HepG2 (cell line): ENCODE data around the gene NRG3. TPM values are rescaled to one million over a fixed set of nuclear protein-coding genes. Genes with fewer than 3 reads are reported as not detected.

ENCODE experiments used
- ATAC-seq: fragments of 200-7000 bp; cut with Tn5 transposase; 3 replicates; pipeline ENCODE4 v1.9.1; 2020; ENCODE audit warnings: mild to moderate bottlenecking, moderate library complexity
- BruUV-seq: library from RNA; stranded (reverse); fragments of 400-500 nt; replicated peaks from 2 replicates; lab custom pipeline; 2021; lab: Mats Ljungman, UMichigan
- CTCF ChIA-PET: fragments of 300-600 bp; formaldehyde crosslinking; extraction: SDS; loops from one replicate; lab custom pipeline; 2021; ENCODE audit warnings: low total read pairs, inconsistent platforms, low intra/inter-chr PET ratio; lab: Yijun Ruan, JAX
- POLR2A ChIA-PET: fragments of 350-600 bp; sonication (Branson Sonifier 250); formaldehyde crosslinking; loops from one replicate; lab custom pipeline; 2020; ENCODE audit warnings: antibody characterized with exemption, inconsistent platforms; lab: Yijun Ruan, JAX
- DNase-seq: peaks from one replicate; pipeline ENCODE4 v3.0.0-alpha.2; 2015; ENCODE audit warnings: low spot score
- FAIRE-seq: peaks from 3 replicates; lab custom pipeline; 2011; peaks lifted over from hg19 to GRCh38; lab: Jason Lieb, UNC
- H2AFZ ChIP-seq: one replicate; pipeline ENCODE4 v1.6.1; 2011; ENCODE audit warnings: low read length, inconsistent platforms
- H3K27ac ChIP-seq: fragments of 300-600 bp; 3 replicates; pipeline ENCODE4 v1.8.0; 2011; ENCODE audit warnings: mixed run types, mild to moderate bottlenecking, mixed read lengths, low read length, inconsistent platforms; ENCODE audit not compliant: insufficient read depth; ENCODE audit errors: extremely low read length
- H3K27me3 ChIP-seq, 2 experiments: fragments of 200-600 bp in 1 of 2; 2 replicates in 1 of 2; 3 replicates in 1 of 2; pipeline versions ENCODE4 v1.6.0 to v1.8.0; 2011; ENCODE audit warnings: low read length in 2 of 2, mild to moderate bottlenecking in 2 of 2, moderate library complexity in 2 of 2, inconsistent platforms in 1 of 2; ENCODE audit not compliant: insufficient read depth in 2 of 2, control insufficient read depth in 1 of 2
- H3K36me3 ChIP-seq, 2 experiments: fragments of 200-600 bp in 1 of 2; replicated peaks in 1 of 2; 2 replicates in 1 of 2; 3 replicates in 1 of 2; pipeline versions ENCODE4 v1.5.1 to v1.8.0; 2011; ENCODE audit warnings: low read length in 2 of 2, inconsistent platforms in 1 of 2; ENCODE audit not compliant: insufficient read depth in 2 of 2, control insufficient read depth in 1 of 2
- H3K4me1 ChIP-seq: 2 replicates; pipeline ENCODE4 v1.5.1; 2012; ENCODE audit warnings: low read length, inconsistent platforms; ENCODE audit not compliant: insufficient read depth
- H3K4me2 ChIP-seq: 2 replicates; pipeline ENCODE4 v1.6.0; 2011; ENCODE audit warnings: low read depth, low read length, inconsistent platforms
- H3K4me3 ChIP-seq, 3 experiments: fragments of 200-600 bp in 1 of 3; sonication (generic), shearing (Covaris generic) in 1 of 3; replicated peaks in 1 of 3; 2 replicates each; pipeline ENCODE4 v1.5.1; 2011 to 2016; ENCODE audit warnings: low read length in 3 of 3, inconsistent platforms in 2 of 3, low read depth in 2 of 3, mild to moderate bottlenecking in 2 of 3, control low read depth in 1 of 3, mixed read lengths in 1 of 3; ENCODE audit not compliant: insufficient read depth in 1 of 3
- H3K79me2 ChIP-seq: one replicate; pipeline ENCODE4 v1.6.1; 2011; ENCODE audit warnings: low read length, inconsistent platforms; ENCODE audit not compliant: insufficient read depth
- H3K9ac ChIP-seq: 2 replicates; pipeline ENCODE4 v1.6.0; 2011; ENCODE audit warnings: mild to moderate bottlenecking, low read depth, low read length, inconsistent platforms; ENCODE audit not compliant: insufficient read depth
- H3K9me3 ChIP-seq: 2 replicates; pipeline ENCODE4 v1.5.1; 2012; ENCODE audit warnings: mild to moderate bottlenecking, low read length
- H4K20me1 ChIP-seq: 2 replicates; pipeline ENCODE4 v1.6.0; 2011; ENCODE audit warnings: inconsistent platforms, mild to moderate bottlenecking, low read length, moderate library complexity; ENCODE audit not compliant: insufficient read depth
- CEBPZ ChIP-seq: IDR thresholded peaks from 2 replicates; pipeline ENCODE4 v1.6.1; 2012; ENCODE audit warnings: low read length, improper control_type of control experiment
- KMT2A ChIP-seq: sonication (generic); formaldehyde crosslinking; IDR thresholded peaks from 2 replicates; pipeline ENCODE4 v1.4.0; 2020; ENCODE audit warnings: missing genetic modification reagents
- MAFF ChIP-seq: IDR thresholded peaks from 2 replicates; pipeline ENCODE4 v1.6.1; 2011; ENCODE audit warnings: low read depth, low read length, improper control_type of control experiment
- PRPF4 ChIP-seq: fragments of 200-400 bp; formaldehyde crosslinking; IDR thresholded peaks from 2 replicates; pipeline ENCODE4 v1.6.1; 2016; ENCODE audit warnings: low read length, low read depth; ENCODE audit not compliant: poor library complexity, severe bottlenecking
- TAF15 ChIP-seq: fragments of 200-400 bp; formaldehyde crosslinking; IDR thresholded peaks from one replicate; pipeline ENCODE4 v1.6.1; 2018; ENCODE audit warnings: mild to moderate bottlenecking, low read depth, low read length; ENCODE audit not compliant: poor library complexity, severe bottlenecking
- TBX3 ChIP-seq: fragments of 450-650 bp; IDR thresholded peaks from 2 replicates; pipeline ENCODE4 v1.6.1; 2017; ENCODE audit warnings: antibody characterized with exemption, mild to moderate bottlenecking, inconsistent platforms, borderline replicate concordance
- TCF7L2 ChIP-seq: IDR thresholded peaks from 2 replicates; pipeline ENCODE4 v1.6.1; 2011; ENCODE audit warnings: mild to moderate bottlenecking, low read depth, low read length, moderate library complexity
- ZNF484 ChIP-seq: sonication (generic); formaldehyde crosslinking; IDR thresholded peaks from 2 replicates; pipeline ENCODE4 v1.5.1; 2020; ENCODE audit warnings: mild to moderate bottlenecking, low read depth, missing genetic modification reagents, borderline replicate concordance
- ZNF558 ChIP-seq: sonication (generic); formaldehyde crosslinking; IDR thresholded peaks from 2 replicates; pipeline ENCODE4 v1.9.0; 2022; ENCODE audit warnings: mild to moderate bottlenecking, missing genetic modification reagents, borderline replicate concordance
- WGBS: methylation state at CpG from one replicate; pipeline ENCODE4 v1.1.6; 2017; ENCODE audit warnings: low lambda C conversion rate; 5-methylcytosine and 5-hydroxymethylcytosine counted together
- in situ Hi-C: cut with HindIII; loops from 2 replicates; pipeline ENCODE4 v1.10.0; 2017; ENCODE audit warnings: low pct_unique_long_range_greater_than_20kb; ENCODE audit not compliant: extremely low pct_ligation_motif_present
- intact Hi-C: fragments of 100-400 bp; cut with micrococcal nuclease; formaldehyde crosslinking; loops from one replicate; pipeline ENCODE4 v1.10.0; 2022; ENCODE audit not compliant: unreplicated experiment
- polyA plus RNA-seq, 8 experiments: library from polyadenylated mRNA; depleted of rRNA in 3 of 8; stranded (reverse) in 7 of 8; unstranded in 1 of 8; fragments of >200 nt; fragmentation: Illumina TruSeq in 4 of 8; extraction: Trizol in 4 of 8; gene quantifications; 2 replicates each; pipeline versions ENCODE4 v1.2.1 to v1.2.3, GENCODE V29; 2011 to 2016; ENCODE audit warnings: low read depth in 4 of 8, missing spikeins in 1 of 8, mixed read lengths in 1 of 8; ENCODE audit not compliant: insufficient read depth in 1 of 8
- total RNA-seq, 5 experiments: library from RNA; depleted of rRNA; stranded (reverse); fragments of >200 nt; fragmentation: Illumina TruSeq; extraction: Trizol; gene quantifications; 2 replicates each; pipeline ENCODE4 v1.2.3, GENCODE V29; 2016; ENCODE audit warnings: low read depth in 1 of 5
- TF ChIP-seq, protein P1 (sequence below): IDR thresholded peaks from 2 replicates; pipeline ENCODE4 v1.6.1; 2018; ENCODE audit warnings: missing genetic modification reagents
- TF ChIP-seq, protein P2 (sequence below): fragments of 450-650 bp; IDR thresholded peaks from 2 replicates; pipeline ENCODE4 v1.6.1; 2017

Gene NRG3
- total and polyA plus RNA-seq, 2 of the 13 experiments (the other 11 are each of a cell fraction or from before 2014, with no cell fraction given): not detected

- H3K36me3 ChIP-seq: no peaks in the 10 kb centered on the region
- no peak overlapping the region for H3K4me2 ChIP-seq
- H3K4me3 ChIP-seq: no peak overlapping the region
- no peaks in the 10 kb centered on the region for H3K4me1 ChIP-seq
- no peaks in the 10 kb centered on the region for H3K27me3 ChIP-seq
- no peak overlapping the region for H3K27ac ChIP-seq
- H3K9ac ChIP-seq: no peak overlapping the region
- no peak for FAIRE-seq
- no peak for ATAC-seq
- intact Hi-C loops: no loop called here
- POLR2A ChIA-PET: no interaction called here
- DNase-seq: no peak
- H4K20me1 ChIP-seq: no peaks in the 10 kb centered on the region
- TF ChIP-seq ZNF558 (CRISPR knock-in tag): no peak
- TF ChIP-seq, all 625 proteins: peak for 0
- 4% methylated on average over 3 of the region's 3 CpGs for WGBS
- no peaks in the 10 kb centered on the region for H3K79me2 ChIP-seq
- CTCF ChIA-PET: no interaction called here
- H3K9me3 ChIP-seq: peaks cover 89% of the 10 kb centered on the region
- in situ Hi-C loops: no loop called here
- BruUV-seq: no TSS peak
- no peak overlapping the region for H2AFZ ChIP-seq
Measured at GRCh38 chr10:82628373-82628772, 753.4 kb downstream of the NRG3 start.

GRCh38 chr10:82643076-82643475 is 768.1 kb downstream of the NRG3 start:
- in situ Hi-C loops: no loop called here
- TF ChIP-seq MAFF (no peak), CEBPZ (no peak), TCF7L2 (no peak), TAF15 (no peak), TBX3 (no peak), KMT2A (no peak), ZNF484 (no peak), PRPF4 (no peak)
- TF ChIP-seq, protein P1, sequence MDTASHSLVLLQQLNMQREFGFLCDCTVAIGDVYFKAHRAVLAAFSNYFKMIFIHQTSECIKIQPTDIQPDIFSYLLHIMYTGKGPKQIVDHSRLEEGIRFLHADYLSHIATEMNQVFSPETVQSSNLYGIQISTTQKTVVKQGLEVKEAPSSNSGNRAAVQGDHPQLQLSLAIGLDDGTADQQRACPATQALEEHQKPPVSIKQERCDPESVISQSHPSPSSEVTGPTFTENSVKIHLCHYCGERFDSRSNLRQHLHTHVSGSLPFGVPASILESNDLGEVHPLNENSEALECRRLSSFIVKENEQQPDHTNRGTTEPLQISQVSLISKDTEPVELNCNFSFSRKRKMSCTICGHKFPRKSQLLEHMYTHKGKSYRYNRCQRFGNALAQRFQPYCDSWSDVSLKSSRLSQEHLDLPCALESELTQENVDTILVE: no peak
- TF ChIP-seq, protein P2, sequence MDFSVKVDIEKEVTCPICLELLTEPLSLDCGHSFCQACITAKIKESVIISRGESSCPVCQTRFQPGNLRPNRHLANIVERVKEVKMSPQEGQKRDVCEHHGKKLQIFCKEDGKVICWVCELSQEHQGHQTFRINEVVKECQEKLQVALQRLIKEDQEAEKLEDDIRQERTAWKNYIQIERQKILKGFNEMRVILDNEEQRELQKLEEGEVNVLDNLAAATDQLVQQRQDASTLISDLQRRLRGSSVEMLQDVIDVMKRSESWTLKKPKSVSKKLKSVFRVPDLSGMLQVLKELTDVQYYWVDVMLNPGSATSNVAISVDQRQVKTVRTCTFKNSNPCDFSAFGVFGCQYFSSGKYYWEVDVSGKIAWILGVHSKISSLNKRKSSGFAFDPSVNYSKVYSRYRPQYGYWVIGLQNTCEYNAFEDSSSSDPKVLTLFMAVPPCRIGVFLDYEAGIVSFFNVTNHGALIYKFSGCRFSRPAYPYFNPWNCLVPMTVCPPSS: no peak

More at GRCh38 chr10:82643076-82643475, 768.1 kb downstream of the NRG3 start:
- FAIRE-seq (no peak), ATAC-seq (no peak), DNase-seq (no peak)
- Histone ChIP-seq H3K36me3 (no peaks in the 10 kb centered on the region), H3K27ac (no peak overlapping the region), H3K9me3 (peaks cover 67% of the 10 kb centered on the region), H2AFZ (no peak overlapping the region), H3K4me2 (no peak overlapping the region), H3K79me2 (no peaks in the 10 kb centered on the region), H3K4me1 (no peaks in the 10 kb centered on the region), H3K9ac (no peak overlapping the region), H3K4me3 (no peak overlapping the region), H4K20me1 (no peaks in the 10 kb centered on the region), H3K27me3 (no peaks in the 10 kb centered on the region)
- BruUV-seq: no TSS peak
- WGBS: 0% methylated on average over 1 of the region's 1 CpG
- ChIA-PET CTCF (no interaction called here), POLR2A (no interaction called here)
- intact Hi-C loops: no loop called here
